ENCODE data around the gene TMEM92.
"Not testable (repeated sequence)": the region's sequence is repeated elsewhere in the genome, so short reads cannot be mapped to it uniquely, and the experiment has no call there.

TMEM92 gene

GRCh38 chr17:50279639-50280038, 5.4 kb downstream of the TMEM92 start:
- Mint-ChIP-seq H3K36me3 (no peaks in the 10 kb centered on the region), H3K27me3 (peaks cover 97% of the 10 kb centered on the region), H3K9me3 (peaks cover 6% of the 10 kb centered on the region), H3K4me3 (no peak overlapping the region), H3K27ac (no peak overlapping the region), H3K4me1 (peaks cover 24% of the 10 kb centered on the region)
- no peak for ATAC-seq

DNA sequence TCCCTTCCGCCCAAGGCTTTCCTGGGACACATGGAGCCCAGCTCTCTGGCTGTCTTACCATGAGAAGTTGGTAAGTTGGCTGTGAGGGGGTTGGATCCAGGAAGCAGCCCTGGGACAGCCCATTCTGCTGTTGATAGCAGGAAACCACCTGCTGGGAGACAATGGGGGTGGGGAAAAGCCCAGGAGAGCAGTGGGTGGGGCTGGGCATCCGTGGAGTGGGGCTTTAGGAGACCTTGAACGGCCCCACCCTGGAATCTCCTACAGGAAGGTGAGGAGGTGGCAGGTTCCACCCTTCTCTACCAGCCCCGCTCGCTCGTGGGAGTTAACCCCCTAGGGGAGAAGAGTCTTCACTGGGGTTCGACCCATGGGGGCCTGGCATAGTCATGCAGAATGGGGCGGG, 5.8 kb downstream of the TMEM92 start:
- H3K27ac Mint-ChIP-seq, result no peak overlapping the region
- H3K4me3 Mint-ChIP-seq, result no peak overlapping the region
- H3K4me1 Mint-ChIP-seq, result peaks cover 21% of the 10 kb centered on the region
- ATAC-seq, result no peak
- H3K36me3 Mint-ChIP-seq, result no peaks in the 10 kb centered on the region
- H3K9me3 Mint-ChIP-seq, result peaks cover 6% of the 10 kb centered on the region
- peaks cover 95% of the 10 kb centered on the region for H3K27me3 Mint-ChIP-seq

- H3K9me3 Mint-ChIP-seq, result peaks cover 6% of the 10 kb centered on the region
- peaks cover 21% of the 10 kb centered on the region for H3K4me1 Mint-ChIP-seq
- H3K4me3 Mint-ChIP-seq, result no peak overlapping the region
- no peaks in the 10 kb centered on the region for H3K36me3 Mint-ChIP-seq
- H3K27ac Mint-ChIP-seq, result no peak overlapping the region
- H3K27me3 Mint-ChIP-seq, result peaks cover 91% of the 10 kb centered on the region
- no peak for ATAC-seq
Measured at GRCh38 chr17:50280801-50281441, 6.7 kb downstream of the TMEM92 start.

GRCh38 chr17:50281739-50282401, 7.6 kb downstream of the TMEM92 start:
- Mint-ChIP-seq H3K36me3 (no peaks in the 10 kb centered on the region), H3K4me3 (no peak overlapping the region), H3K4me1 (peaks cover 17% of the 10 kb centered on the region), H3K27ac (no peak overlapping the region), H3K9me3 (peaks cover 6% of the 10 kb centered on the region), H3K27me3 (peaks cover 91% of the 10 kb centered on the region)
- no peak for ATAC-seq

DNA sequence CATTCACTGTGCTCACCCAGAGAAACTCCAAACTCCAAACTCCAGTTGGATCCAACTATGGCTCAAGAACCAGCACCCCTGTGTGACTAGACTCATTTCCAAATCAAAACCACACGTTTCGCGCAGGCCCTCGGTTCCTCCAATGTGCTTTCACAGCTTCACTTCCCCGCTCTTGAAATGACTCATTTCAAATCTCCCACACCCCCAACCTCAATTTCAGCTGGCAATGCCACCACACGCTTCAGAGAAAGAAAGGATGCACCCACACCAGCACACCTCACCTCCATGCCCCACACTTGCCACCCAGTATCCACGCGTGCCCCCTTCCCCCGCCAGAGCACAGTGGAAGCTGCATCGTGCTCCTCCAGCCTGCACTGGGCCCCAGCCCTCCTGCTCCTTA, 9.0 kb downstream of the TMEM92 start:
- no peaks in the 10 kb centered on the region for H3K36me3 Mint-ChIP-seq
- H3K4me1 Mint-ChIP-seq, result peaks cover 10% of the 10 kb centered on the region
- no peak overlapping the region for H3K4me3 Mint-ChIP-seq
- H3K9me3 Mint-ChIP-seq, result peaks cover 6% of the 10 kb centered on the region
- peak; percentile 72 for ATAC-seq
- H3K27me3 Mint-ChIP-seq, result peaks cover 80% of the 10 kb centered on the region
- peak overlapping the region; percentile 5 for H3K27ac Mint-ChIP-seq

GRCh38 chr17:50283714-50284113, 9.4 kb downstream of the TMEM92 start:
- Mint-ChIP-seq H3K27ac (no peak overlapping the region), H3K27me3 (peaks cover 80% of the 10 kb centered on the region), H3K36me3 (no peaks in the 10 kb centered on the region), H3K4me1 (peaks cover 10% of the 10 kb centered on the region), H3K4me3 (no peak overlapping the region), H3K9me3 (peaks cover 6% of the 10 kb centered on the region)
- ATAC-seq, result no peak

DNA sequence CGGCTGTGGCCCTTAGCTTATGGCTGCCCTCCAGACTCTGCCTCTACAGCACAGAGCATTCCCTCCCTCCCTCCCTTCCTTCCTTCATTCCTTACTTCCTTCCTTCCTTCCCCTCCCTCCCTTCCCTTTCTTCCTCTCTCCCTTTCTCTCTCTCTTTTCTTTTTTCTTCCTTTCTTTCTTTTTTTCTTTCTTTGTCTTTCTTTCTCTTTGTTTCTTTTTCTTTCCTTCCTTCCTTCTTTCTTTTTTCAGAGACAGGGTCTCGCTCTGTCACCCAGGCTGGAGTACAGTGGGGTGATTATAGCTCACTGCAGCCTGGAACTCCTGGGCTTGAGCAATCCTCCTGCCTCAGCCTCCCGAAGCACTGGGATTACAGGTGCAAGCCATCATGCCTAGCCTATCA, 11.7 kb downstream of the TMEM92 start:
- Mint-ChIP-seq H3K4me3 (no peak overlapping the region), H3K9me3 (peaks cover 6% of the 10 kb centered on the region), H3K27ac (no peak overlapping the region), H3K4me1 (peaks cover 22% of the 10 kb centered on the region), H3K36me3 (no peaks in the 10 kb centered on the region), H3K27me3 (peaks cover 79% of the 10 kb centered on the region)
- ATAC-seq, result no peak

DNA sequence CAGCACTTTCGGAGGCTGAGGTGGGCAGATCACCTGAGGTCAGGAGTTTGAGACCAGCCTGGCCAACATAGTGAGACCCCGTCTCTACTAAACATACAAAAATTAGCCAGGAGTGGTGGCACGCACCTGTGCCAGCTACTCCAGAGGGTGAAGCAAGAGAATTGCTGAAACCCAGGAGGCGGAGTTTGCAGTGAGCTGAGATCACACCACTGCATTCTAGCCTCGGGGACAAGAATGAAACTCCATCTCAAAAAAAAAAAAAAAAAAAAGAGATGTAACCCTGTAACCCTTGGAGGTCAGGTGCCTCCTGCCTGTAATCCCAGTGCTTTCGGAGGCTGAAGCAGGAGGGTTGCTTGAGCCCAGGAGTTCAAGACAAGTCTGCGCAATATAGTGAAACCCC, 13.0 kb downstream of the TMEM92 start:
- H3K27ac Mint-ChIP-seq, H3K9me3 Mint-ChIP-seq, H3K36me3 Mint-ChIP-seq, H3K4me3 Mint-ChIP-seq, ATAC-seq: not testable (repeated sequence)
- Mint-ChIP-seq H3K4me1 (peaks cover 22% of the 10 kb centered on the region), H3K27me3 (peaks cover 77% of the 10 kb centered on the region)

GRCh38 chr17:50288306-50288705, 14.0 kb downstream of the TMEM92 start:
- Mint-ChIP-seq H3K27ac (no peak overlapping the region), H3K4me1 (peaks cover 16% of the 10 kb centered on the region), H3K36me3 (no peaks in the 10 kb centered on the region), H3K9me3 (peaks cover 1% of the 10 kb centered on the region), H3K27me3 (peaks cover 67% of the 10 kb centered on the region), H3K4me3 (no peak overlapping the region)
- no peak for ATAC-seq

- no peak overlapping the region for H3K27ac Mint-ChIP-seq
- peaks cover 12% of the 10 kb centered on the region for H3K4me1 Mint-ChIP-seq
- no peaks in the 10 kb centered on the region for H3K36me3 Mint-ChIP-seq
- H3K4me3 Mint-ChIP-seq, result no peak overlapping the region
- peaks cover 58% of the 10 kb centered on the region for H3K27me3 Mint-ChIP-seq
- H3K9me3 Mint-ChIP-seq, result no peaks in the 10 kb centered on the region
- no peak for ATAC-seq
Measured at GRCh38 chr17:50289278-50289677, 15.0 kb downstream of the TMEM92 start.

- Mint-ChIP-seq H3K27ac (no peak overlapping the region), H3K4me1 (peaks cover 12% of the 10 kb centered on the region), H3K27me3 (peaks cover 52% of the 10 kb centered on the region), H3K4me3 (no peak overlapping the region), H3K36me3 (no peaks in the 10 kb centered on the region), H3K9me3 (no peaks in the 10 kb centered on the region)
- ATAC-seq, result peak; percentile 82
Measured at GRCh38 chr17:50289991-50290702, 15.9 kb downstream of the TMEM92 start.

DNA sequence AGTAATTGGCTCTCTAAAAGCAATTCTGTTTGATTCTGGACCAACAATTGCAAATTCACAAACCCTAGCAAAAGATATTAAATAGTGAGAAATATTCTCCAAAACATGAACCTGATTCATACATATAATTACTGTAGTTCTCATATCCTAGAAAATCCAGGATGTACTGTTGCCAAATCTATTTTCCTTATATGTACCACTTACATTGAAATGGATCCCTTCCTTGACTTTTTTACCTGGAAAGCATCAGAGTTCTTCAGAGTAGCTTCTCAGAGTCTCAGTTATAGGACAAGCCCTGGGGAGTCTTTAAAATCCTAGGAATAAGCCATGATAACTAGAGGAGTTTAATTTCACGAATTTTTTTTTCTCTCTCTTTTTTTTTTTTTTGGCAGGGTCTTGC, 16.7 kb downstream of the TMEM92 start:
- Mint-ChIP-seq H3K9me3 (no peaks in the 10 kb centered on the region), H3K36me3 (no peaks in the 10 kb centered on the region), H3K27me3 (peaks cover 47% of the 10 kb centered on the region), H3K27ac (no peak overlapping the region), H3K4me1 (peaks cover 12% of the 10 kb centered on the region), H3K4me3 (no peak overlapping the region)
- ATAC-seq, result no peak

GRCh38 chr17:50292465-50292864, 18.2 kb downstream of the TMEM92 start:
- Mint-ChIP-seq H3K4me1 (peaks cover 16% of the 10 kb centered on the region), H3K27ac (no peak overlapping the region), H3K36me3 (no peaks in the 10 kb centered on the region), H3K9me3 (no peaks in the 10 kb centered on the region), H3K4me3 (no peak overlapping the region), H3K27me3 (peaks cover 39% of the 10 kb centered on the region)
- ATAC-seq, result no peak

DNA sequence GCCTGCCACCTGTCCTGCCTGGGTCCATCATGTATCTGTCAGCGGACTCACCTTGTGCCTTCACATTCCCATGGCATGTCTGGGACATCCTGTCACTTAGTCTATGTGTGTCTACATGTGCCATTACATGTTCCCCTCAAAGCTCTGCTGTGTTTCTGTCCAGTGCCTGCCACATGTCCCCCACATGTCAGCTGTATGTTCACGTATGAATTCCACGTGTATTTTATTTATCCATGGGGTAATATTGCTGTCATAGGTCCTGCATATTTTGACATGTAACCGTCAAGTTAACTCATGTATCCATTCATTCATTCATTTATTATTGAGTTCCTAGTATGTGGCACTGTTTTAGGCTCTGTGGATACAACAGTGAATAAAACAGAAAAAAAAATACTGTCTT, 20.8 kb downstream of the TMEM92 start:
- H3K9me3 Mint-ChIP-seq, result no peaks in the 10 kb centered on the region
- no peaks in the 10 kb centered on the region for H3K36me3 Mint-ChIP-seq
- no peak overlapping the region for H3K27ac Mint-ChIP-seq
- H3K4me3 Mint-ChIP-seq, result no peak overlapping the region
- peaks cover 16% of the 10 kb centered on the region for H3K4me1 Mint-ChIP-seq
- ATAC-seq, result no peak
- peaks cover 28% of the 10 kb centered on the region for H3K27me3 Mint-ChIP-seq

DNA sequence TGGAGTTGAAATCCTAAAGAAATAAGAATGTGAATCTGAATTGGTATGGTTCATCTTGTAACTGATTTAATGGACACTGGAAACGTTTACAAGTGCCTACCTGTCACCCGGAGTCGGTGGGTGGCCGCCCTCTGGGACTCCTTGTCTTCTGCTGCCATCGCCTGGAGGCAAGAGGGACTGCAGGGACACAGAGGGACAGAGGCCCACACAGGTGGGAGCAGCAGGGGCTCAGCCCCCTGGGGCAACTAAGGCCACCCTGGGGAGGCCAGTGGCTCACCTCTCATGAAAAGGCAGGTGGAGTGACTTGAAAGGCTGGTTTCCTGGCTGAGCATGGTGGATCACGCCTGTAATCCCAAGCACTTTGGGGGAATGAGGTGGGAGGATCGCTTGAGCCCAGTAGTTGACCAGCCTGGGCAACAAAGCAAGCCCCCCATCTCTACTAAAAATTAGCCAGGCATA, 23.2 kb downstream of the TMEM92 start:
- ATAC-seq, result peak; percentile 93
- Mint-ChIP-seq H3K27ac (no peak overlapping the region), H3K4me1 (peaks cover 7% of the 10 kb centered on the region), H3K36me3 (no peaks in the 10 kb centered on the region), H3K9me3 (no peaks in the 10 kb centered on the region), H3K27me3 (peaks cover 30% of the 10 kb centered on the region), H3K4me3 (no peak overlapping the region)

DNA sequence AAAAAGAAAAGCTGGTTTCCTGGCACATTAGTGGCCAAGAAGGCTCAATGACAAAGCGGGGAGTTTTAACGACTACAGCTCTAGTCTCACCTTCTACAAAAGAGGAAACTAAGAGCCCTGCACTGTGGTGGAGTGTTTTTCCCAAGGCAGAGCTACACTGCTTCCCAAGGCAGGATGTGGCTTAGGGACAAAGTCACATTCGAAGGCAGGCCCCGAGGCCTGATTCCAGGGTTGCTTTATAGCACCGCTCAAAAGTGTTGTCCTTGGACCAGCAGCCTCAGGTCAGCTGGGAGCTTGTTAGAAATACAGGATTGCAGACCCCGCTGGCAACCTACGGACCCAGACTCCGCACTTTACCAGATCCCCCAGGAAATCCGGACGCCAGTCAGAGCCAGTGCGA, 23.8 kb downstream of the TMEM92 start:
- no peak for ATAC-seq
- Mint-ChIP-seq H3K4me3 (no peak overlapping the region), H3K36me3 (no peaks in the 10 kb centered on the region), H3K27ac (no peak overlapping the region), H3K27me3 (peaks cover 31% of the 10 kb centered on the region), H3K4me1 (peaks cover 7% of the 10 kb centered on the region), H3K9me3 (no peaks in the 10 kb centered on the region)
